GM06990 (cell line): ENCODE results near the gene MAP3K5.

ENCODE experiments used
- DNase-seq: peaks from one replicate; pipeline ENCODE4 v3.0.0-alpha.2; 2011; ENCODE audit not compliant: insufficient read length; ENCODE audit errors: extremely low read depth
- H3K27me3 ChIP-seq: replicated peaks from 2 replicates; pipeline ENCODE4 v1.6.0; 2011; ENCODE audit warnings: low read length; ENCODE audit not compliant: control insufficient read depth, insufficient read depth
- H3K36me3 ChIP-seq: 2 replicates; pipeline ENCODE4 v1.5.1; 2011; ENCODE audit warnings: low read length; ENCODE audit not compliant: control insufficient read depth, insufficient read depth
- H3K4me3 ChIP-seq: replicated peaks from 2 replicates; pipeline ENCODE4 v1.5.1; 2011; ENCODE audit warnings: low read depth, mild to moderate bottlenecking, control low read depth, low read length
- TF ChIP-seq, protein P1 (sequence below): IDR thresholded peaks from 2 replicates; pipeline ENCODE4 v1.5.1; 2011; ENCODE audit warnings: low read length, control low read depth, mild to moderate bottlenecking, inconsistent platforms; ENCODE audit not compliant: insufficient read depth, poor library complexity, severe bottlenecking

Gene MAP3K5

DNA sequence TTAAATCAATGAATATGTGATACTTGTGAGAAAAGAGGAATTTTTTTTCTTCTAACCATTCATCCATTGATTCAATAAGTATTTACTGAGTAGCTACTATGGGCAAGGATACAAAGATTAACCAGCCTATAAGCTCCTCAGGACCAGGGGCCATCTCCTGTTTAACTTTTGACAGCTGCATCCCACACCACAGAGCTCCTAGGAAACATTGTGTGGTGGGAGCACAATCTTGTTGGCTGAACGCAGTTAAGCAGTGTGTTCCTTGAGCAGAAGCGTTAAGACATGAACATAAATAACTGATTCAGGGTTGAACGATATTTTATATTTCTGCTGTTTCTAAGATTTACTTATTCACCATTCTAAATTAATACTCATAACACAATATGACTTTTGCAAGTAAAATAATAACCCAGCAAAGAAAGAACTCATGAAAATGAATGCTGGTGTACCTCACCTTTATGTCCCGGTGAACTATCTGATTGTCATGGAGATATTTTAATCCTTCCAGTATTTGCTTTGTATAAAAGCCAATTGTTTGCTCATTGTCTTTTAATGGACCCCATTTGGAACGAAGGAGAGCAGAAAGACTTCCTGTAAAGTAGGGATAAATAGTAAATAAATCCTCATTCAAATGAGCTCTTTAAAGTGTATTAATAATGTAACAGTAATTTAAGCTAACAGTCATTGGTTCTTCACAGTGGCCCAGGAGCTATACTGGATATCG lies 179.4 kb downstream of the MAP3K5 start:
- Histone ChIP-seq H3K4me3 (no peak overlapping the region), H3K36me3 (peaks cover 10% of the 10 kb centered on the region), H3K27me3 (no peaks in the 10 kb centered on the region)
- no peak for DNase-seq
- TF ChIP-seq, protein P1, sequence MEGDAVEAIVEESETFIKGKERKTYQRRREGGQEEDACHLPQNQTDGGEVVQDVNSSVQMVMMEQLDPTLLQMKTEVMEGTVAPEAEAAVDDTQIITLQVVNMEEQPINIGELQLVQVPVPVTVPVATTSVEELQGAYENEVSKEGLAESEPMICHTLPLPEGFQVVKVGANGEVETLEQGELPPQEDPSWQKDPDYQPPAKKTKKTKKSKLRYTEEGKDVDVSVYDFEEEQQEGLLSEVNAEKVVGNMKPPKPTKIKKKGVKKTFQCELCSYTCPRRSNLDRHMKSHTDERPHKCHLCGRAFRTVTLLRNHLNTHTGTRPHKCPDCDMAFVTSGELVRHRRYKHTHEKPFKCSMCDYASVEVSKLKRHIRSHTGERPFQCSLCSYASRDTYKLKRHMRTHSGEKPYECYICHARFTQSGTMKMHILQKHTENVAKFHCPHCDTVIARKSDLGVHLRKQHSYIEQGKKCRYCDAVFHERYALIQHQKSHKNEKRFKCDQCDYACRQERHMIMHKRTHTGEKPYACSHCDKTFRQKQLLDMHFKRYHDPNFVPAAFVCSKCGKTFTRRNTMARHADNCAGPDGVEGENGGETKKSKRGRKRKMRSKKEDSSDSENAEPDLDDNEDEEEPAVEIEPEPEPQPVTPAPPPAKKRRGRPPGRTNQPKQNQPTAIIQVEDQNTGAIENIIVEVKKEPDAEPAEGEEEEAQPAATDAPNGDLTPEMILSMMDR = no peak

DNA sequence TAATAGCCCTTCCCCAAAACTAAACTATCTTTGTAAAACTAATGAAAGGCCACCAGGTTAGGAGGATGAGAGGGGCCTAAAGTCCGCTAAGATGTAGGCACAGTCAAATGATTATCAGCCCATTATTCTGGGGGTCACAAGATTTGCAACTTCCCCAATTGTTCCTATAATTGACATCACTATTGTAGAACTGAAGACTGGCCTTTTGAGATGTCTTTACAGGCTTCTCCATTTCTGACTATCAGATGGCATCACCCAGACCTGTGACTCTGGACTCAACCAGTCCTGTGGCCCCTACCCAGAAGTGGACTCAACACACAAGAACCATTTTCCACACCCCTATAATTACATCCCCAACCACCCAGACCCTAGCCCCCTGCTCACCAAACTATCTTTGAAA lies 180.5 kb downstream of the MAP3K5 start:
- peaks cover 13% of the 10 kb centered on the region for H3K36me3 ChIP-seq
- no peak overlapping the region for H3K4me3 ChIP-seq
- TF ChIP-seq, protein P1 = no peak
- DNase-seq = no peak
- no peaks in the 10 kb centered on the region for H3K27me3 ChIP-seq

DNA sequence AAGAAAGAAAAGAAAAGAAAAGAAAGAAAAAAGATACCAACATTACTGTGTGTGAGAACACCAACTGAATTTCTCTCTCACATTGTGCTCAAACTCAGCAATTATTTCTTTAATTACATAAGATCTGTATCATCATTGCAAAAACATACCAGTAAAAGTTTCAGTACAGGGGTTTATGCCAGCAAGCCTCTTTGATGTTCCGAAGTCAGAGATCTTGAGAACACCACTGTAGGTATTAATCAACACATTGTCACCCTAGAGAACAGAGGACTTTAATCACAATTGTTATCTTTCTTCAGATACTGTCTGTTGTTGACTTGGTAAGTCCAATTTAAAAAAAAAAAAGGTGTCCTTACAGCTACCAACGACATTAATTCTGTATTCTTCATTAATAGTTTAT lies 181.1 kb downstream of the MAP3K5 start:
- no peak for DNase-seq
- H3K27me3 ChIP-seq = no peaks in the 10 kb centered on the region
- H3K4me3 ChIP-seq = no peak overlapping the region
- TF ChIP-seq, protein P1 = no peak
- H3K36me3 ChIP-seq = peaks cover 13% of the 10 kb centered on the region

DNA sequence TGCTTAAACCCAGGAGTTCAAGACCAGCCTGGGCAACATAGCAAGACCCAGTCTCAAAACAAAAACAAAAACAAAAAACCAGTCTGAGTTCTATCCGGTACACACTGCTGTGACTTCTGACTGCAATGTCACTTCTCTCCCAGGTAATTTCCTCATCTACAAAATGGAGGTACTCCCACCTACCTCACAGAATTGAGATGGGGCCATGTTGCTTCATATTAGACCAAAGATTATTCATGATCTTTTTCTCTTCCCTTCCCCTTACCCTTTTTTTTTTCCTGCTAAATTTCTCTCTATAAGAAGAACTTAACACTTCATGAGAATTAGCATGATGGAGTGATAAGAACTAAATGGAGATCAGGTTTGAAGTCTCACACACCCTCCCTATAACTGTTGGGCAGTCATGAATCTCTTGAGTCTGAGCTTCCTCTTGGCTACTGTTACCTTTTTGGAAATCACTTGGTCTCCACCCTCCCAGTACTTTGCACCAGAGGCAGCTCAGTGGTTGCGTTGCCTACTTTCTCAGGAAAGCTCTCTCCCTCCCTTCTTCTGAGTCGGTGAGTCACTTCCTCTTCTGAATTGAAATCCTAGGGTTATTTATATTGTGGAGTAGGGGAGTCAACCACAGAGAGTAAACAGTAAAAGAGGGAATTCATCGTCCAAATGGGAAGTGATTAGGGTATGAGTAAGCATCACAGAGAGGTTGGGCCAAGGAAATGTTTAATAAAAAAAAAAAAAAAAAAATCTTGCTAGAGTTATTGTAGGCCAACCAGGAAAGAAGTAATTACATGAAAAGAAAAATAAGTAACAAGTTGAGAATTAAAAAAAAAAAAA lies 182.2 kb downstream of the MAP3K5 start:
- Histone ChIP-seq H3K4me3 (no peak overlapping the region), H3K27me3 (no peaks in the 10 kb centered on the region), H3K36me3 (peaks cover 13% of the 10 kb centered on the region)
- TF ChIP-seq, protein P1 = no peak
- DNase-seq = no peak

DNA sequence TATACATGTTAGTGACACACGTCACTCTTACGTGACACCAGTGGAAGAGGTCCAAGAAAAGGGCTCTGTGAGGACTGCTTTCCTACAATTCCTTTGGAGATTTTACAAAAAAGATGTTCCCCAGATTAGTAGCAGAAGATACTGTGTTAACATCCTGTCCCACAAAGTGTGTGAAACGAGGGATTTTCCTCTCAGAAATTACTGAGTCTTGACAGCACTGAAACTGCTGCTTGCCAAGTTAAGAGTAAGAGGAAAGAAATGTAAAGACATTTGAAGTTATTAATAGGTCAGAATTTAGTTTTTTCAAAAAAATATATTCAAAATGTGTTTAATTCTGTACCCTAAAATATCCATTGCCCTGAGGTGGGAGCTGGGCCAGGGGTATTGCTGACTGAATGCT lies 183.3 kb downstream of the MAP3K5 start:
- DNase-seq = no peak
- TF ChIP-seq, protein P1 = no peak

More for the DNA sequence above, 183.3 kb downstream of the MAP3K5 start:
- Histone ChIP-seq H3K27me3 (no peaks in the 10 kb centered on the region), H3K4me3 (no peak overlapping the region), H3K36me3 (peaks cover 13% of the 10 kb centered on the region)
